RWPE2 (cell line): ENCODE results near the gene SERTAD3.

Experiments used
- ATAC-seq: fragments of 200-7000 bp; cut with Tn5 transposase; 3 replicates; pipeline ENCODE4 v1.9.1; 2021; ENCODE audit warnings: low read depth
- DNase-seq: peaks from one replicate; pipeline ENCODE4 v3.0.0-alpha.2; 2020; ENCODE audit warnings: low spot score
- H3K27ac ChIP-seq: fragments of 450-650 bp; 2 replicates; pipeline ENCODE4 v1.5.1; 2017; ENCODE audit warnings: mild to moderate bottlenecking; ENCODE audit not compliant: poor library complexity, severe bottlenecking
- H3K27me3 ChIP-seq: fragments of 250-450 bp; sonication (Bioruptor Pico); 2 replicates; pipeline ENCODE4 v1.5.1; 2021; ENCODE audit warnings: mild to moderate bottlenecking, moderate library complexity; ENCODE audit not compliant: insufficient read depth, poor library complexity, severe bottlenecking
- H3K36me3 ChIP-seq: fragments of 250-450 bp; sonication (Bioruptor Pico); 2 replicates; pipeline ENCODE4 v1.5.1; 2020; ENCODE audit warnings: low read depth, mild to moderate bottlenecking, moderate library complexity
- H3K4me1 ChIP-seq: fragments of 250-450 bp; sonication (Bioruptor Pico); 2 replicates; pipeline ENCODE4 v1.5.1; 2021; ENCODE audit warnings: mild to moderate bottlenecking, moderate library complexity; ENCODE audit not compliant: insufficient read depth, poor library complexity, severe bottlenecking
- H3K4me3 ChIP-seq: fragments of 250-450 bp; sonication (Bioruptor Pico); 2 replicates; pipeline ENCODE4 v1.5.1; 2021; ENCODE audit warnings: mild to moderate bottlenecking, moderate library complexity; ENCODE audit not compliant: severe bottlenecking
- H3K9me3 ChIP-seq: fragments of 250-450 bp; sonication (Bioruptor Pico); 2 replicates; pipeline ENCODE4 v1.5.1; 2021; ENCODE audit warnings: mild to moderate bottlenecking, moderate library complexity; ENCODE audit not compliant: severe bottlenecking
- CTCF ChIP-seq: fragments of 450-650 bp; IDR thresholded peaks from one replicate; pipeline ENCODE4 v1.5.1; 2017; ENCODE audit warnings: mild to moderate bottlenecking, moderate library complexity; ENCODE audit not compliant: poor library complexity, severe bottlenecking

Gene SERTAD3

GRCh38 chr19:40425450-40426287, 18.5 kb downstream of the SERTAD3 start, which contains the start of gene SERTAD1:
SERTAD1 (minus strand) TSS chr19:40425992; CDS start chr19:40423546, 2,446 bp downstream.
- Histone ChIP-seq H3K9me3 (no peaks in the 10 kb centered on the region), H3K4me1 (peaks cover 3% of the 10 kb centered on the region), H3K27ac (peak within 1 kb of the TSS; percentile 95), H3K36me3 (peaks cover 10% of the 10 kb centered on the region), H3K27me3 (no peaks in the 10 kb centered on the region), H3K4me3 (peak within 1 kb of the TSS; percentile 52)
- ATAC-seq, result peak; percentile 81
- peak; percentile 75 for TF ChIP-seq CTCF
- peak; percentile 99 for DNase-seq

GRCh38 chr19:40424637-40425449, 19.3 kb downstream of the SERTAD3 start:
- H3K27me3 ChIP-seq, result no peaks in the 10 kb centered on the region
- H3K4me1 ChIP-seq, result peaks cover 3% of the 10 kb centered on the region
- DNase-seq, result no peak
- no peak for ATAC-seq
- peak overlapping the region; percentile 95 for H3K27ac ChIP-seq
- H3K36me3 ChIP-seq, result peaks cover 10% of the 10 kb centered on the region
- H3K9me3 ChIP-seq, result no peaks in the 10 kb centered on the region
- H3K4me3 ChIP-seq, result peak overlapping the region; percentile 52
- TF ChIP-seq CTCF, result no peak

GRCh38 chr19:40423938-40424337, 20.2 kb downstream of the SERTAD3 start:
- H3K27me3 ChIP-seq, result no peaks in the 10 kb centered on the region
- DNase-seq (no peak), ATAC-seq (no peak)
- peaks cover 10% of the 10 kb centered on the region for H3K36me3 ChIP-seq
- TF ChIP-seq CTCF, result no peak
- H3K27ac ChIP-seq, result peak overlapping the region; percentile 95
- peaks cover 3% of the 10 kb centered on the region for H3K4me1 ChIP-seq
- H3K9me3 ChIP-seq, result no peaks in the 10 kb centered on the region
- H3K4me3 ChIP-seq, result peak overlapping the region; percentile 52

- Histone ChIP-seq H3K4me1 (peaks cover 3% of the 10 kb centered on the region), H3K36me3 (peaks cover 10% of the 10 kb centered on the region), H3K9me3 (no peaks in the 10 kb centered on the region), H3K4me3 (no peak overlapping the region), H3K27me3 (no peaks in the 10 kb centered on the region), H3K27ac (peak overlapping the region; percentile 95)
- DNase-seq, result no peak
- no peak for TF ChIP-seq CTCF
- no peak for ATAC-seq
Measured at GRCh38 chr19:40422748-40423566, 21.2 kb downstream of the SERTAD3 start.
